Stimulated activated naive B cell treated with anti-CD40 and anti-IgM and Interleukin-4, amounts not matched to agents 10 μg/mL and 1 μg/mL and 100 μg/mL, for 72 hours (primary cell): Measurements from ENCODE around the gene MRPL24.
"Not testable (repeated sequence)": the region's sequence is repeated elsewhere in the genome, so short reads cannot be mapped to it uniquely, and the experiment has no call there.

ENCODE experiments used
- ATAC-seq, 2 donors: fragments of 150-1000 bp; cut with Tn5 transposase; replicated peaks; 2 replicates each; pipeline ENCODE4 v1.10.0; 2021; ENCODE audit warnings: moderate library complexity in 1 of 2
- DNase-seq: peaks from one replicate; pipeline ENCODE4 v3.0.0; 2021
- H3K27ac Mint-ChIP-seq: one replicate; pipeline ENCODE4 v1.8.0; 2022; ENCODE audit warnings: mild to moderate bottlenecking, mixed read lengths
- H3K27me3 Mint-ChIP-seq, 2 donors: one replicate each; pipeline ENCODE4 v1.8.0; 2022; ENCODE audit warnings: mixed read lengths in 2 of 2
- H3K36me3 Mint-ChIP-seq, 2 donors: one replicate each; pipeline ENCODE4 v1.8.0; 2022; ENCODE audit warnings: mixed read lengths in 2 of 2, mild to moderate bottlenecking in 1 of 2
- H3K4me1 Mint-ChIP-seq, 2 donors: one replicate each; pipeline ENCODE4 v1.8.0; 2022; ENCODE audit warnings: mixed read lengths in 2 of 2, mild to moderate bottlenecking in 1 of 2
- H3K4me3 Mint-ChIP-seq, 2 donors: one replicate each; pipeline ENCODE4 v1.8.0; 2022; ENCODE audit warnings: mild to moderate bottlenecking in 2 of 2, mixed read lengths in 2 of 2, moderate library complexity in 1 of 2
- H3K9me3 Mint-ChIP-seq, 2 donors: one replicate each; pipeline ENCODE4 v1.8.0; 2022; ENCODE audit warnings: mixed read lengths in 2 of 2, mild to moderate bottlenecking in 1 of 2

The MRPL24 gene

DNA sequence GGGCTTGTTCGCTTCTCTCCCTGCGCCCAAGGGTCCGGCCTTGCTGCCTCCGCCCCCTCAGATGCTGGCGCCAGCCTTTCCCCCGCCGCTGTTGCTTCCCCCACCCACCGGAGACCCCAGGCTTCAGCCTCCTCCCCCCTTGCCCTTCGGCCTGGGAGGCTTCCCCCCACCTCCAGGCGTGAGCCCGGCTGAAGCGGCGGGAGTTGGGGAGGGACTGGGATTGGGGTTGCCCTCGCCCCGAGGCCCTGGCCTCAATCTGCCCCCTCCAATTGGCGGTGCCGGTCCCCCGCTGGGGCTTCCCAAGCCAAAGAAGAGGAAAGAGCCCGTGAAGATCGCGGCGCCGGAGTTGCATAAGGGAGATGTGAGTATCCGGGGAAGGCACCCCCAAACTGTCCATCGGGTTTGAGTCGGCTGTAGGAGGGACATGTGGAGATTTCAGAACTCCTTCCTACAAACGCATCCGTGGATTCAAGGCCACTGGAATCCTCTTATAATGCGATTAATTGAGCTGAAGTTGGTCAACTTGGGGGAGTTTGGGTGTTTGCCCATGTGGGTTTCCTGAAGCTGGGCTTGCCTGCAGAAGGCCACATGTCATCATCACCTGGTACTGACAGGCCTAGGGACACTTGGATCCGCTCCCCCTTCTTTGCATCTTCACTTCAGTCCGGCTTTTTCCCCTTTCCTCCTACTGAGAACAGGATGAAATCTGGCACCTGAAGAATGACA is 27.2 kb upstream of the MRPL24 start:
- ATAC-seq (peak; percentile 8 to 11), DNase-seq (peak; percentile 43)
- Mint-ChIP-seq H3K27ac (no peak overlapping the region), H3K4me3 (no peak overlapping the region), H3K36me3 (peaks cover 21 to 36% of the 10 kb centered on the region in 2 donors), H3K4me1 (peaks cover 31 to 54% of the 10 kb centered on the region in 2 donors), H3K9me3 (no peaks in the 10 kb centered on the region), H3K27me3 (no peaks in the 10 kb centered on the region)

DNA sequence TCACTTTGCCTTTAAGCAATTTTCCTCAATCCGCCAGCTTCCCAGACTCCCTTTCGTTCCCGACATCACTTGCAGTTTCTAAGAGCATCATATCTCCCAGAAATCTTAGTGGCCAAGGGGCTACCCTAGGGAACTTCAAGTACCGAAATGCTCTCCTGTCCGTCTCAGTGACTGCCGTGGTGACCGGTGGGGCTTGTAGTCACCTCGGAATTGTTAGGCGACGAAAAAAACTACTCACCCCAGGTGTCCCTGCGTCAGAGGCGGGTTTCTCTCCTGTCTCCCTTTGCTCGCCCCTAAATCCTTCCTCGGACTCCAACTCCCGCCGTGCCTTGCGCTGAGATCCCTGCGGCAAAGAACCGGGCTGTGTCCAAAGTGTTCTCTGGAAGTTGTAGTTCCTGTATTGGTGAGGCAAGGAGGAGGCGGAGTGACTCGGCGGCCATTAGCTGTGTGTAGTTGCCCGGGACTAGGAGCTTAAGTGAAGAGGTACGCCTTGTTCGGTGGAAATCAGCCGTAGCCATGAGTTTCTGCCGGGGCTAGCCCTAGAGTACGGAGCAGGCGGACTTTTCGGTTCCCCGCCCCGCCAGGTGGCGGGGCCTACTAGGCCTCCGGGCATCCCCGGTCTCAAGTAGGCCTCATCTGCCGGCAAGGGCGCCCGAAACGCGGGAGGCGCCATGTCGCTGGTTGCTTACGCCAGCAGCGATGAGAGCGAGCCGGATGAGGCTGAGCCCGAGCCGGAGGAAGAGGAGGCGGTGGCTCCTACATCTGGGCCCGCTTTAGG is 26.4 kb upstream of the MRPL24 start, which contains the start of gene PRCC:
Gene PRCC (plus strand): TSS at position 435 of the 778 bp plus-strand sequence. CDS start 237 bp downstream, at position 672.
- no peak within 1 kb of the TSS for H3K27ac Mint-ChIP-seq
- DNase-seq (peak; percentile 98), ATAC-seq (peak; percentile 93 to 97)
- H3K4me1 Mint-ChIP-seq = peaks cover 25 to 47% of the 10 kb centered on the region in 2 donors
- H3K27me3 Mint-ChIP-seq = no peaks in the 10 kb centered on the region
- peaks cover 17 to 31% of the 10 kb centered on the region in 2 donors for H3K36me3 Mint-ChIP-seq
- H3K9me3 Mint-ChIP-seq = no peaks in the 10 kb centered on the region
- no peak within 1 kb of the TSS for H3K4me3 Mint-ChIP-seq

DNA sequence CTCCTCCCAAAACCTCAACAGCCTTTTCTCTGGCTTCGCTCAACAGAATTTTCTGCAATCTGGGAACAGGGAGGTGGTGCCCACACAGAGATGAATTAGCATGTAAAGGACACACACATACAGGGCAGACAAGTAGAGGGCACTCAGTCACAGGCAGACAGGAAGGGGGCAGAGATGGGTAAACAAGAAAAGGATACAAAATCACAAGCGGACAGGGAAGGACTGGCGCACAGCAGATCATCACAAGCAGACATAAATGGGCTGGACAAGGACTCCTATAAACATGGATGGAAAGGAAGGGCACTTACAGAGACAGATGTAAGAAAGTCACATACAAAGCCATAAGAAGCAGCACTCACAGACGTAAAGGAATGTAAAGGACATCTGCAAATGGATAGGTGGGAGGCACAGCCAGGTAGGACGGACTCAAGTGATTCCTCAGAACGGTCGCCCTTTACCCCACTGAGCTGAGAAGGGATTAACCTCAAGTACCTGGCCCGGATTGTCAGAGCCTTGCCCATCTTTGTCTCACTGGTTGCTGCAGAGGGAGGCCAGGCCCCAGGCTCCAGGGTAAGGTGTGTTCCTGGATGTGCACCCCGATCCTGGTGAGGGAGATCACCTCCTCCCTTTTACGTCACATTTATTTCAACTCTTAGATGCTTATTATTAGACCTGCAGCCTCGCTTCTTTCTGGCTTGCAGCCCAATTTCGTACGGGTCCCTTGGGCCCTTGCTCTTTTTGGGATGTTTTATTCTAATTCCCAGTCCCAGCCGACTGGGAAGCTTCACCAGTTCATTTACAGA is 25.6 kb upstream of the MRPL24 start:
- Mint-ChIP-seq H3K36me3 (peaks cover 16 to 31% of the 10 kb centered on the region in 2 donors), H3K27me3 (no peaks in the 10 kb centered on the region), H3K27ac (no peak overlapping the region), H3K4me3 (no peak overlapping the region), H3K9me3 (no peaks in the 10 kb centered on the region), H3K4me1 (peaks cover 25 to 43% of the 10 kb centered on the region in 2 donors)
- DNase-seq = no peak
- peak; percentile 22 to 23 for ATAC-seq

DNA sequence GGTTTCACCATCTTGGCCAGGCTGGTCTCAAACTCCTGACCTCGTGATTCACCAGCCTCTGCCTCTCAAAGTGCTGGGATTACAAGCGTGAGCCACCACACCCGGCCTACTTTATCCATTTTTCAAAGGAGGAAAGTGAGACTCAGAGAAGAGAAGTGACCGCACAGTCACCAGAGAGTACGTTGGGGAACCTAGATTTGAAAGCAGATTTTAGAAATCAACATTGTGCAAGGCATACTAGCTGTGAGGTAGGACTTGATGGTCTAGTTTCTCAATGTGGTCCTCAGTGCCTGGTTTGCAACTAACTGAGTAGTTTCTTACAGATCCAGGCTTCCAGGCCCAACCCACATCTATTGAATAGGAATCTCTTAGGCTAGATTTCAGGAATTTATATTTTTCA is 24.8 kb upstream of the MRPL24 start:
- Mint-ChIP-seq H3K36me3 (peaks cover 8 to 23% of the 10 kb centered on the region in 2 donors), H3K27me3 (no peaks in the 10 kb centered on the region), H3K4me3 (peak overlapping the region; percentile 29 to 53), H3K9me3 (no peaks in the 10 kb centered on the region), H3K27ac (no peak overlapping the region), H3K4me1 (peaks cover 18 to 35% of the 10 kb centered on the region in 2 donors)
- no peak for ATAC-seq
- no peak for DNase-seq

DNA sequence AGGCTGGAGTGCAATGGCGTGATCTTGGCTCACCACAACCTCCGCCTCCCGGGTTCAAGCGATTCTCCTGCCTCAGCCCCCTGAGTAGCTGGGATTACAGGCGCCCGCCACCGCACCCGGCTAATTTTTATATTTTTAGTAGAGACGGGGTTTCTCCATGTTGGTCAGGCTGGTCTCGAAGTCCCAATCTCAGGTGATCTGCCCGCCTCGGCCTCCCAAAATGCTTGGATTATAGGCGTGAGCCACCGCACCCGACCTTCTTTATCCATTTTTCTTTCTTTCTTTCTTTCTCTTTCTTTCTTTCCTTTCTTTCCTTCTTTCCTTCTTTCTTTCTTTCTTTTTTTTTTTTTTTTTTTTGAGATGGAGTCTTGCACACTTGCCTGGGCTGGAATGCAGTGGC is 24.2 kb upstream of the MRPL24 start:
- not testable (repeated sequence) for H3K9me3 Mint-ChIP-seq, H3K4me3 Mint-ChIP-seq, H3K27me3 Mint-ChIP-seq, ATAC-seq, H3K27ac Mint-ChIP-seq, DNase-seq
- Mint-ChIP-seq H3K4me1 (peaks cover 16 to 29% of the 10 kb centered on the region in 2 donors), H3K36me3 (peaks cover 4 to 22% of the 10 kb centered on the region in 2 donors)

DNA sequence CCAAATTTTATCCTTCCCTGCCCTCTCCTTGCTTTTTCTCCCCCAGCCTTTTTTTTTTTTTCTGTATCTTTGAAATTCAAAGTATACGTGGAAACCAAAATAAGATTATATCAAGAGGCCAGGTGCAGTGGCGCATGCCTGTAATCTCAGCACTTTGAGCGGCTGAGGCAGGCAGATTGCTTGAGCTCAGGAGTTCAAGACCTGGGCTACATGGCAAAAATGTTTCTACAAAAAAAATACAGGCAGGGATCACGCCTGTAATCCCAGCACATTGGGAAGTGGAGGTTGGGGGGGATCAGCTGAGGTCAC is 19.9 kb upstream of the MRPL24 start:
- DNase-seq (no peak), ATAC-seq (no peak)
- Mint-ChIP-seq H3K4me3 (no peak overlapping the region), H3K9me3 (no peaks in the 10 kb centered on the region), H3K27me3 (no peaks in the 10 kb centered on the region), H3K27ac (no peak overlapping the region), H3K36me3 (peaks cover 0 to 4% of the 10 kb centered on the region in 2 donors), H3K4me1 (peaks cover 1 to 8% of the 10 kb centered on the region in 2 donors)

DNA sequence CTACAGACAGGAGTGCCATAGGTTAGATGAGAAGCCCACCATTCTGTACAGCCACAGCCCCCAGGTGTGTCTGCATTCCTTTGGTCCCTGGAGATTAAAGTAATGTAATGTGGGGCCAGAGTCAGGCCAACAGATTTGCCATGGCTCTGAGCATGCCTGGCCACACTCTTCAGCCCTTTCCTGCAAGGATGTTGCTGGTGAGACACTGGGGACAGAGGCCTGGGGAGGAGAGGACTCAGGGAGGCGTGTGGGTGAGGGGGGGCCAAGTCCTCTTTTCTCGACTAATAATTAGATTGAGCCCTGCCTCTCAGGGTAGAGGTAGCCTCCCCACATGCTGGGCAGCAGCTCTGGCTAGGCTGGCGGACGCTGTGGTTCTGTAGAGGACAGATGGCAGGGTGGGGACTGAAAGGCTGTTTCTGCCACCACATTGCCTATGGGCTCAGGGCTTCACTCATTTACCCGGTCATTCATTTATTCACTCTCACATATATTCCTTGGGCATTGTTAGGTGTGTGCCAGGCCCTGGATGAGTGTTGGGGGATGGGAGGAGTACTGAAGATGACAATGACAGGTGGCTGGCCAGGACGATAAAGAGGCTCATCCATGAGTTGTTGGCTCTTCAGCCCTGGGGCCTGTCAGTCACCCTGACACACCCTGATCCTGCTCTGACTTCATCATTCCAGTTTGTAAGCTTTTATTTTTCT is 19.4 kb upstream of the MRPL24 start:
- H3K27ac Mint-ChIP-seq = no peak overlapping the region

DNA sequence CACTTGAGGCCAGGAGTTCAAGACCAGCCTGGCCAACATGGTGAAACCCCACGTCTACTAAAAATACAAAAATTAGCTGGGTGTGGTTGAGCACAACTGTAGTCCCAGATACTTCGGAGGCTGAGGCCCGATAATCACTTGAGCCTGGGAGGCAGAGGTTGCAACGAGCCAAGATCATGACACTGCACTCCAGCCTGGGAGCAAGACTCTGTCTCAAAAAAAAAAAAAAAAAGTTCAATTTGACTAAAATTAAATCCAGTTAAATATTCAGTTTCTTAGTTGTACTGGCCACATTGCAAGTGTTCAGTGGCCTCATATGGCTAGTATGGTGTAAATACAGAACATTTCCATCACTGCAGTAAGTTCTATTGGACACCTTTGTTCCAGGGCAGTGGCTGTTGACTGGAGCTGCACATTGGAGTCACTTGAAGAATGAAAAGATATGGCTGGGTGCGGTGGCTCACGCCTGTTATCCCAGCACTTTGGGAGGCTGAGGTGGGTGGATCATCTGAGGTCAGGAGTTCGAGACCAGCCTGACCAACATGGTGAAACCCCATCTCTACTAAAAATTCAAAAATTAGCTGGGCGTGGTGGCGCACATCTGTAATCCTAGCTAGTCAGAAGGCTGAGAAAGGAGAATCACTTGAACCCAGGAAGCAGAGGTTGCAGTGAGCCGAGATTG is 16.8 kb upstream of the MRPL24 start:
- not testable (repeated sequence) for DNase-seq, H3K36me3 Mint-ChIP-seq, H3K27me3 Mint-ChIP-seq, H3K27ac Mint-ChIP-seq, H3K4me3 Mint-ChIP-seq, H3K9me3 Mint-ChIP-seq, ATAC-seq
- H3K4me1 Mint-ChIP-seq = peaks cover 13 to 26% of the 10 kb centered on the region in 2 donors

More for the DNA sequence above, 19.4 kb upstream of the MRPL24 start:
- ATAC-seq (no peak), DNase-seq (no peak)
- H3K4me1 Mint-ChIP-seq = peaks cover 4 to 11% of the 10 kb centered on the region in 2 donors
- no peaks in the 10 kb centered on the region for H3K9me3 Mint-ChIP-seq
- H3K36me3 Mint-ChIP-seq = peaks cover 0 to 4% of the 10 kb centered on the region in 2 donors
- H3K4me3 Mint-ChIP-seq = no peak overlapping the region
- H3K27me3 Mint-ChIP-seq = no peaks in the 10 kb centered on the region

DNA sequence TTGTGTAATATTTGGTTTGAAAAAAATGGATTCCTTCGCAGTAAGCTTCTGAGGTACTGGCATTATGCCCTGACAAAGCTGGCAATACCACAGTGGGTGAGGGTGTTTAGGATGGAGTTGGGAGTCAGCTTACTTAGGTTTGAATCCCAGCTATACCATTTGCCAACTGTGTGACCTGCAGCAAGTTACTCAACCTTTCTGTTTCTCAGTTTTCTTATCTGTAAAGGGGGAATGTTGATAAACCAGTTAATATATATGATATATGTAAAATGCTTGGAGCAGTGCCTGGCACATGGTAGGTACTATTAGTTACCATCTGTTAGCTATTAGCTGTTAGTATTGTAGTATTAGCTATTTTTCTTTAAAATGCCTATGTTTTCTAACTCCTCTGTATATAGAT is 15.5 kb upstream of the MRPL24 start:
- H3K27ac Mint-ChIP-seq = no peak overlapping the region
- ATAC-seq (no peak), DNase-seq (no peak)
- H3K27me3 Mint-ChIP-seq = no peaks in the 10 kb centered on the region
- H3K4me3 Mint-ChIP-seq = no peak overlapping the region
- no peaks in the 10 kb centered on the region for H3K9me3 Mint-ChIP-seq
- H3K36me3 Mint-ChIP-seq = peaks cover 3 to 4% of the 10 kb centered on the region in 2 donors
- peaks cover 14 to 29% of the 10 kb centered on the region in 2 donors for H3K4me1 Mint-ChIP-seq

DNA sequence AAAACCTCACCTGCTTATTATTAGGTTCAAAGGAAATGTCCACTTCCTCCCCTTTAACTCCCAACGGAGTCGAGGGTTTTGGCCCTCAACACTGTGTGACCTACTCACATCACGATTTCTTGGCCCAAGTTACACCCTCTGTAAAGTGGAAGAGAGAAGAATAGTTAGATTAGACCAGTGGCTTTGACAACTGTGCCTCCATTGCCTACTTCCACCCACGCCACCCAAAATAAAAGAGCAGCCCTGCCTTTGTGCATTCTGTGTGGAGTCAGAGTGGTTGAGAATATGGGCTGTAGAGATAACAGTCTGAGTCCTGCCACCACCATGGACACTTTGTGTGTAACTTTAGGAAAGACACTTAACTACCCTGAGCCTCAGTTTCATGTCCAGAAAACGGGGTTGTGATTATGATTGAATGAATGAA is 14.7 kb upstream of the MRPL24 start:
- Mint-ChIP-seq H3K27ac (peak overlapping the region; percentile 51), H3K27me3 (no peaks in the 10 kb centered on the region), H3K4me1 (peaks cover 14 to 29% of the 10 kb centered on the region in 2 donors), H3K9me3 (no peaks in the 10 kb centered on the region), H3K36me3 (peaks cover 3 to 8% of the 10 kb centered on the region in 2 donors), H3K4me3 (peak overlapping the region in 1 of 2 donors; percentile 1)
- DNase-seq (no peak), ATAC-seq (peak in 1 of 2 donors; percentile 26)

DNA sequence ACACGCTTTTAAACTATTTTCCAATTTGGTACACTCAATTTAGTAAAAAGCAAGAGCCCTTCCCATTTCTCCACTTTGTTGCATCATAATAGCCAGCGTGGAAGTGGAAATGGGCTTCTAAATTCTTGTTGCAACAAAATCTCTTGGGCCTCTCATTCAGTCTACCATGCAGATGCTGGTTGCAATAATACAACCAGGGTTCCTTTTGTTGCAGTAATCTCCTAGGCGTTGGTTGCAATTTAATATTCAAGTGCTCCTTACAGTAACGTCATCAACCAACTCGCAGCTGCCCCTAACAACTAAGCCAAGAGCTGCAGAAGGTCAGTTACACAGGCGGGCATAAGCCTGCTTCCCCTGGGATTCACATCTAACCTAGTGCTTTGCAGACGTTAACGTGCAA is 13.3 kb upstream of the MRPL24 start:
- Mint-ChIP-seq H3K36me3 (peaks cover 8 to 20% of the 10 kb centered on the region in 2 donors), H3K4me3 (no peak overlapping the region), H3K4me1 (peaks cover 25 to 39% of the 10 kb centered on the region in 2 donors), H3K9me3 (no peaks in the 10 kb centered on the region), H3K27me3 (no peaks in the 10 kb centered on the region), H3K27ac (no peak overlapping the region)
- ATAC-seq = no peak
- no peak for DNase-seq

DNA sequence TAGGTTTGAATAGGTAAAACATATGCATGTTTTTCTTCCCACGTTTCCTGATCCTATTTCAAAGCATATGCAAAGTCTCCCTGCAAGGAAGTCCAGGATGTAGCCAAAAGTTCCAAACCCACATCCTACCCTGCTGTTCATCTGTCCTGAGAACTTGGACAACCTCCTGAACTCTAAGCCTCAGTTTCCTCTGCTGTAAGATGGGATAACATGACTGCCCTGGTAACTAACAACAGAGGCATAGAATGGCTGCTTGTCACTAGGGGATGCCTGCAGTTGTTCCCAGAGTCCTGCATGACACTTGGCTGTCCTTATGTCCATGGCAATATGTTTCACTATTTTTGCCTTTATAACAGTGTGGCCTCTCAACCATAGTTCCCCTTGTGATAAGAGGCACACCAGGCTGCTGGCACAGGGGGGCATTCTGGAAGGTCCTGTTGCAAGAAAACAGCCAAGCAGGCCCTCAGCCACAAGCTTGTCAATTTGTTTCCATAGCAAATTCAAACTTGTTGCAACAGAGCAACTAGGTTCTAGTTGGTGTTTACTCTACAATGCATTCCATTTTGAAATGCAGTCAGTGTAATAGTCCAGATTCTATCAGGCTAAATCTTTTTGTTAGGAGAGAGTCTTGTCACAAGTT is 12.1 kb upstream of the MRPL24 start:
- Mint-ChIP-seq H3K27ac (peak overlapping the region; percentile 52), H3K36me3 (peaks cover 16 to 30% of the 10 kb centered on the region in 2 donors), H3K4me3 (peak overlapping the region; percentile 79 to 94), H3K4me1 (peaks cover 36 to 48% of the 10 kb centered on the region in 2 donors), H3K9me3 (no peaks in the 10 kb centered on the region), H3K27me3 (no peaks in the 10 kb centered on the region)
- ATAC-seq (no peak), DNase-seq (no peak)
